ENCODE measurements around the gene PPP6R3.

DNA sequence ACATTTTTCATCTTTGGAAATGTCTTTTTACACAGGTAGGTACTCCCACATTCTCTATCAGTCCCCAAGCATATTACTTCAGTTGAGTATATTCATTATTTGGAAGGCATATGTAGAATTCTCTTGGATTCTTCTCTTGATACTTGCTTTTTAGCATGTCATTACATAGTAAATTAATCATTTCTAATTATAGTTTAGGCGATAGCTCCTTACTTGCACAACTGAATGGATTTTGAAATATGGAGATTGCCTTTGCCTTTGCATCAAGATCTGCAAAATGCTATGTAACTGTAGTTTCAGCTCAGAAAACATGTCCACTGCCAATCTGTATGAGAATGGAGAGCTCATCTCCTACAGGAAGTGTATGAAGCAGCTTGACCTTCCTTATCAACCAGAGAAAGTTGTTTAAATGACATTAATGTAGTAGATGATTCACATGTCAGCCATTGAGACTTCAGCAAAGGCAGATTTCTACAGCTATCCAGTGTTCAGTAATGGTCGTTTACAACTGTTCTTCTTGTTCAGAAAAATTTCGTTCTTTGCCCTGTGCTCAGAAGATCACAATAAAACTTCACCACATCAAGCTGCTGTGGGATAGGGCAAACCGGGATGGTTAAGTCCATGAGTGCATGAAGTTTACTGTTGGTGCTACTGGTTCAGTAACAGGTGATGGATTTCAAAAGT, 61.6 kb downstream of the PPP6R3 start:
- TF ChIP-seq CTCF (IDR thresholded peaks at IDR 0.05; ENCODE audit: poor library complexity), result no peak
- TF ChIP-seq EZH2 (IDR thresholded peaks at IDR 0.05; ENCODE audit: borderline replicate concordance), result no peak
